Loucy (cell line): ENCODE results near the gene CTIF.

ENCODE experiments used
- CTCF ChIP-seq: fragments of 200-600 bp; sonication (generic); conservative IDR thresholded peaks from 2 replicates; pipeline ENCODE4 v1.5.1; 2014; ENCODE audit warnings: mild to moderate bottlenecking, antibody characterized with exemption, low read length
- EZH2phosphoT487 ChIP-seq: fragments of 200-600 bp; IDR thresholded peaks from 2 replicates; pipeline ENCODE4 v1.6.1; 2018; ENCODE audit warnings: antibody characterized with exemption, mild to moderate bottlenecking, moderate library complexity, borderline replicate concordance

- TF ChIP-seq CTCF (no peak), EZH2phosphoT487 (no peak)
These were observed 261.0 kb downstream of the CTIF start for GRCh38 chr18:48799724-48800315.
